ENCODE data around the gene GRM8. TPM values are rescaled to one million over a fixed set of nuclear protein-coding genes. Genes with fewer than 3 reads are reported as not detected.

Gene GRM8
- total and polyA plus RNA-seq, 8 donors: 0.11 to 1.2 (median 0.89) TPM

DNA sequence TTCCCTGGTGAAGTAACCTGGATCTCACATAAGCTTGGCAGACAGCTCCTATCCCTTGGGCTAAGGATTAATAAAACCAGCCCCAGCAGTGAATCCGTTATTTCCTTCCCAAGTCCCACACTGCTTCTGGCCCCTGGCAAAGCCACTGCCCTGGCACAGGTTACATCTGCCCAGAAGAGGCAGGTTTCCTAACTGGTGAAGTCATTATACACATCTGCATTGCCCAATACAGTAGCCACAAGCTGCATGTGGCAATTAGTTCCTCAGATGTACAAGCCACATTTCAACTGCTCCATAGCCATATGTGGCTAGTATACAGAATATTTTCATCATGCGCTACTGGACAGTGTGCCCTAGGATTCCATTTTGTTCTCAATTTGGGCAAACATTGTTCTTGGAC, 273.0 kb downstream of the GRM8 start:
- no peak for ATAC-seq
- WGBS, 2 donors: 59 to 66% methylated on average over 2 of the region's 2 CpGs
- TF ChIP-seq, protein P1, sequence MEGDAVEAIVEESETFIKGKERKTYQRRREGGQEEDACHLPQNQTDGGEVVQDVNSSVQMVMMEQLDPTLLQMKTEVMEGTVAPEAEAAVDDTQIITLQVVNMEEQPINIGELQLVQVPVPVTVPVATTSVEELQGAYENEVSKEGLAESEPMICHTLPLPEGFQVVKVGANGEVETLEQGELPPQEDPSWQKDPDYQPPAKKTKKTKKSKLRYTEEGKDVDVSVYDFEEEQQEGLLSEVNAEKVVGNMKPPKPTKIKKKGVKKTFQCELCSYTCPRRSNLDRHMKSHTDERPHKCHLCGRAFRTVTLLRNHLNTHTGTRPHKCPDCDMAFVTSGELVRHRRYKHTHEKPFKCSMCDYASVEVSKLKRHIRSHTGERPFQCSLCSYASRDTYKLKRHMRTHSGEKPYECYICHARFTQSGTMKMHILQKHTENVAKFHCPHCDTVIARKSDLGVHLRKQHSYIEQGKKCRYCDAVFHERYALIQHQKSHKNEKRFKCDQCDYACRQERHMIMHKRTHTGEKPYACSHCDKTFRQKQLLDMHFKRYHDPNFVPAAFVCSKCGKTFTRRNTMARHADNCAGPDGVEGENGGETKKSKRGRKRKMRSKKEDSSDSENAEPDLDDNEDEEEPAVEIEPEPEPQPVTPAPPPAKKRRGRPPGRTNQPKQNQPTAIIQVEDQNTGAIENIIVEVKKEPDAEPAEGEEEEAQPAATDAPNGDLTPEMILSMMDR (IDR thresholded peaks at IDR 0.05): no peak

DNA sequence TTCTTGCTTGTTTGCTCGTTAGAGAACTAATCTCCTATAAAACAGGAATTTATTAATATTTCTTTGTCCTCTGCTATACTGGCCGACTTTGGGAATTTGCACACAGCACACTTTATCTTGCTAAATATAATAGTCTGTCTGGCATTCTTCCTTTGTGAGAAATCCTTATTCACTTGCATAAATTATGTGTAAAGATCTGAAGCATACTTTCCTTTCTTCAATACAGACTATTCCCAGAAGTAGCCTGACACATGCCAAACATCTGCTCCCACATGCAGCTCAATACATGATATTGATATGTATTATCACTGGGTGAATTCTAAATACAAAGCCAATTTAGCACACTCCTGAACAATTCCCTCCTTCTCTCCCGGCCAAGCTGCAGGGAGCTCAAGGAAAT, 273.9 kb downstream of the GRM8 start:
- no peak for DNase-seq
- no peak for ATAC-seq
- Histone ChIP-seq H3K9me3 (no peaks in the 10 kb centered on the region), H3K27ac (no peak overlapping the region), H3K4me1 (no peaks in the 10 kb centered on the region), H3K36me3 (no peaks in the 10 kb centered on the region), H3K4me3 (no peak overlapping the region), H3K27me3 (no peaks in the 10 kb centered on the region)
- WGBS, 2 donors: 67 to 71% methylated on average over 3 of the region's 3 CpGs
- TF ChIP-seq, protein P1 (IDR thresholded peaks at IDR 0.05): no peak
- FAIRE-seq: no peak
- intact Hi-C loops (cut with DNase I): no loop called here

More for the DNA sequence above, 273.0 kb downstream of the GRM8 start:
- no peaks in the 10 kb centered on the region for H3K27me3 ChIP-seq
- DNase-seq: no peak
- intact Hi-C loops (cut with DNase I): no loop called here
- no peaks in the 10 kb centered on the region for H3K4me1 ChIP-seq
- no peak overlapping the region for H3K4me3 ChIP-seq
- no peak for FAIRE-seq
- no peak overlapping the region for H3K27ac ChIP-seq
- no peaks in the 10 kb centered on the region for H3K36me3 ChIP-seq
- no peaks in the 10 kb centered on the region for H3K9me3 ChIP-seq

DNA sequence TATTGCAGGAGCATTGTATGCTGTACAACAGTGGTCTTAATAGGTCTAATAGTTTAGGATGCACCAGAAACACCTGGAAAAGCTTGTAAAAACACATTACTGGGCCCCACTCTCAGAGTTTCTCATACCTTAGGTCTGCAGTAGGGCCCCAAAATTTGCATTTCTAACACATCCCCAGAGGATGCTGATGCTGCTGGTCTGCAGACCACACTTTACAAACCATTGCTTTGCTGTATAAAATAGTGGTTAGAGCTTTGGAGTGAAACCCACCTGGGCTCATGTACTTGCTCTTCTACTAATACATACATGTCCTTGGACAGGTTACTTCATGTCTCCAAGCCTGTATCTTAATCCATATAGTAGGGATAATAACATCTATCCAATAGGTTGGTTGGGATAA, 279.7 kb downstream of the GRM8 start:
- no peak for FAIRE-seq
- H3K36me3 ChIP-seq: no peaks in the 10 kb centered on the region
- ATAC-seq: no peak
- no peak for DNase-seq
- intact Hi-C loops (cut with DNase I): no loop called here
- H3K4me1 ChIP-seq: no peaks in the 10 kb centered on the region
- H3K4me3 ChIP-seq: no peak overlapping the region
- no peak overlapping the region for H3K27ac ChIP-seq
- no peaks in the 10 kb centered on the region for H3K9me3 ChIP-seq
- TF ChIP-seq, protein P1 (IDR thresholded peaks at IDR 0.05): no peak
- no peaks in the 10 kb centered on the region for H3K27me3 ChIP-seq

DNA sequence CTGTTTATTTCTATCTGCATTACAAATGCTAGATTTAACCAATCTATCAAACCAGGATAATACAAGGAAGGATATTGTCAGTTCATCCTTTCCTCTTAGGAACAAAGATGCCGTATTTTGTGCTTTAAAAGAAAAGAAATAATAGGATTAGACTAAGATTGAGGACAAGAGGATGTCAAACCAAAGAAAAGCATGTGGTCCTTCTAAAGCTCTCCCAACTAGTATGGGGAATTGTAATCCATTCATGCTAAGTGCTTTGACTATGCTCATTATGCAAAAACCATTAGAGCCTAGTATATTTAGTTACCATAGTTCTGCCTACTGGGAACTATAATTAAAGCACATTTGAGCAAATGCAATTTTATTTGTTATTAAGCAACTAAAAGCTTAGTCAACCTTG, 280.2 kb downstream of the GRM8 start:
- WGBS, 2 donors: 81 to 86% methylated on average over 1 of the region's 1 CpG
- no peak for FAIRE-seq
- intact Hi-C loops (cut with DNase I): no loop called here

DNA sequence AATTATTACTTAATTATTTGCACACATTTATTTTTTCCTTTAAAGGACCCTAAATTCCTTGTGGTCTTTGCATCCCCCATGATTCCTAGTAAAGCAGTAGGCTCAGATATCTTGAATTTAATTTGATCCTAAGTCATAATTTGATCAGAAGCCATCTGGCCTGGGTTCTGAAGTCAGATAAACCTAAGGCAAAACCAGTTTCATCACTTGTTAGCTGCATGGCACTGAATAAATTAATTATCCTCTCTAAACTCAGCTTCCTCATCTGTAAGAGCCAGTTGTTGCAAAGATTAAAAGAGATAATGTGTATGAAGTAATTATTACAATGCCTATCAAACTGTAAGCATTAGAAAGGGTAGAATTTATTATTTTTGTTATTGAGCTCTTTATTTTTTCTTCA, 293.1 kb downstream of the GRM8 start:
- FAIRE-seq: no peak
- intact Hi-C loops (cut with DNase I): no loop called here

More for the DNA sequence above, 280.2 kb downstream of the GRM8 start:
- Histone ChIP-seq H3K4me3 (no peak overlapping the region), H3K4me1 (no peaks in the 10 kb centered on the region), H3K27me3 (no peaks in the 10 kb centered on the region), H3K27ac (no peak overlapping the region), H3K9me3 (no peaks in the 10 kb centered on the region), H3K36me3 (no peaks in the 10 kb centered on the region)
- DNase-seq (no peak), ATAC-seq (no peak)
- TF ChIP-seq, protein P1 (IDR thresholded peaks at IDR 0.05): no peak

More for the DNA sequence above, 293.1 kb downstream of the GRM8 start:
- no peaks in the 10 kb centered on the region for H3K4me1 ChIP-seq
- no peaks in the 10 kb centered on the region for H3K27me3 ChIP-seq
- no peaks in the 10 kb centered on the region for H3K36me3 ChIP-seq
- H3K4me3 ChIP-seq: no peak overlapping the region
- H3K27ac ChIP-seq: no peak overlapping the region
- TF ChIP-seq, protein P1 (IDR thresholded peaks at IDR 0.05): no peak
- DNase-seq (no peak), ATAC-seq (no peak)
- H3K9me3 ChIP-seq: no peaks in the 10 kb centered on the region
